Right atrium auricular region (tissue), 2 donors: ENCODE data around the gene CRAMP1. TPM values are rescaled to one million over a fixed set of nuclear protein-coding genes. Genes with fewer than 3 reads are reported as not detected.
"Not testable (repeated sequence)": the region's sequence is repeated elsewhere in the genome, so short reads cannot be mapped to it uniquely, and the experiment has no call there.

Experiments
- DNase-seq: peaks from one replicate; pipeline ENCODE4 v3.0.0-alpha.2; 2019; ENCODE audit warnings: low spot score
- H3K27ac ChIP-seq, 2 donors: fragments of 200-600 bp; sonication (generic); 1 replicate in 1 of 2; 2 replicates in 1 of 2; pipeline ENCODE4 v1.5.1; 2016 to 2019
- H3K27me3 ChIP-seq, 2 donors: fragments of 200-600 bp; sonication (generic); one replicate each; pipeline versions ENCODE4 v1.5.1 to v1.6.0; 2017 to 2019
- H3K36me3 ChIP-seq: fragments of 200-600 bp; sonication (generic); one replicate; pipeline ENCODE4 v1.5.1; 2016
- H3K4me1 ChIP-seq, 2 donors: fragments of 200-600 bp; sonication (generic); one replicate each; pipeline versions ENCODE4 v1.5.1 to v1.6.0; 2017 to 2019
- H3K4me3 ChIP-seq, 2 donors: fragments of 200-600 bp; sonication (generic); 1 replicate in 1 of 2; 2 replicates in 1 of 2; pipeline ENCODE4 v1.5.1; 2017 to 2019; ENCODE audit warnings: mild to moderate bottlenecking in 1 of 2, moderate library complexity in 1 of 2
- H3K9me3 ChIP-seq, 2 donors: fragments of 200-600 bp; sonication (generic); one replicate each; pipeline ENCODE4 v1.5.1; 2019
- total RNA-seq, 2 donors: library from RNA; depleted of rRNA; stranded (reverse); fragments of >200 nt; gene quantifications; one replicate each; pipeline ENCODE4 v1.1.0, GENCODE V29; 2016
- TF ChIP-seq, protein P1 (sequence below), 2 donors: fragments of 200-600 bp; sonication (generic); IDR thresholded peaks; one replicate each; pipeline ENCODE4 v1.5.1; 2019; ENCODE audit warnings: antibody characterized with exemption in 2 of 2

Gene CRAMP1
- total RNA-seq, 2 donors from 2014 or later: 7.7 to 9.7 TPM

DNA sequence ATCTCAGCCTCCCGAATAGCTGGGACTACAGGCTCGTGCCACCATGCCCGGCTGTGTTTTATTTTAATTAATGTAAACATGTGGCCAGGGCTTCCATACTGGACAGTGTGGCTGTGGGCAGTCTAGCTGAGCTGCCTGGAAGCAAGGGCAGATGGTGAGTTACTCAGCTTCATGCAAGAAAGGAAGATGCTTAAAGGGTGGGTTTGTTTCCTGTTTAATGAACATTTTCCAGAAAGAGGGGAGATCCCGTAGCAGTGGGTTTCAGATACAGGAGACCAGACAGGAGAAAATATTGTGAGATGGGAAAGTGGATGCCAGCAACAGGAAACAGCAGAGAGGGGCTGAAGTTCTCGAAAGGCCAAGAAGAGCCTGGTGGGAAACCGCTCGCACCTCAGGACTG is 101.2 kb downstream of the CRAMP1 start:
- TF ChIP-seq, protein P1, sequence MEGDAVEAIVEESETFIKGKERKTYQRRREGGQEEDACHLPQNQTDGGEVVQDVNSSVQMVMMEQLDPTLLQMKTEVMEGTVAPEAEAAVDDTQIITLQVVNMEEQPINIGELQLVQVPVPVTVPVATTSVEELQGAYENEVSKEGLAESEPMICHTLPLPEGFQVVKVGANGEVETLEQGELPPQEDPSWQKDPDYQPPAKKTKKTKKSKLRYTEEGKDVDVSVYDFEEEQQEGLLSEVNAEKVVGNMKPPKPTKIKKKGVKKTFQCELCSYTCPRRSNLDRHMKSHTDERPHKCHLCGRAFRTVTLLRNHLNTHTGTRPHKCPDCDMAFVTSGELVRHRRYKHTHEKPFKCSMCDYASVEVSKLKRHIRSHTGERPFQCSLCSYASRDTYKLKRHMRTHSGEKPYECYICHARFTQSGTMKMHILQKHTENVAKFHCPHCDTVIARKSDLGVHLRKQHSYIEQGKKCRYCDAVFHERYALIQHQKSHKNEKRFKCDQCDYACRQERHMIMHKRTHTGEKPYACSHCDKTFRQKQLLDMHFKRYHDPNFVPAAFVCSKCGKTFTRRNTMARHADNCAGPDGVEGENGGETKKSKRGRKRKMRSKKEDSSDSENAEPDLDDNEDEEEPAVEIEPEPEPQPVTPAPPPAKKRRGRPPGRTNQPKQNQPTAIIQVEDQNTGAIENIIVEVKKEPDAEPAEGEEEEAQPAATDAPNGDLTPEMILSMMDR (IDR thresholded peaks at IDR 0.05): no peak
- Histone ChIP-seq H3K27me3 (no peaks in the 10 kb centered on the region), H3K4me1 (peaks cover 0 to 54% of the 10 kb centered on the region in 2 donors), H3K9me3 (no peaks in the 10 kb centered on the region), H3K4me3 (no peak overlapping the region), H3K27ac (peak overlapping the region in 1 of 2 donors; percentile 45), H3K36me3 (no peaks in the 10 kb centered on the region)
- DNase-seq: no peak

DNA sequence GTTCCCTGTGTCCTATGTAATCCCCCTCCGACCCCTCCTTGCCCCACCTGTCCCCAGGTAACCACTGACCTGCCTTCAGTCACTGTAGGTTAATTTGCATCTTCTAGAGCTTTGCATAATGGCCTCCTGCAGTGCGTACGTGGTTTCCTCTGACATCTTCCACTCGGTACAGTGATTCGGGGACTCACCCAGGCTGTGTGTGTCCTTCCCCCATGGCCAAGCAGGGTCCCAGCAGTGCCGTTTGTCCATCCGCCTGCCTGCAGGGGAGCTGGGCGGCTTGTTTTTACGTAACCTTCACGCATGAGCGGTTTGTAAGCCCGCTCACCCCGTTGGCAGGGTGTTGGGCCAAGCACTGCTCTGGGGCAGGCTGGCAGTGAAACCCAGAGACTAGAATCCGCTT is 101.8 kb downstream of the CRAMP1 start:
- no peak overlapping the region for H3K4me3 ChIP-seq
- H3K4me1 ChIP-seq: peaks cover 0 to 51% of the 10 kb centered on the region in 2 donors
- H3K27me3 ChIP-seq: no peaks in the 10 kb centered on the region
- H3K27ac ChIP-seq: no peak overlapping the region
- no peaks in the 10 kb centered on the region for H3K36me3 ChIP-seq
- DNase-seq: no peak
- TF ChIP-seq, protein P1 (IDR thresholded peaks at IDR 0.05): no peak
- H3K9me3 ChIP-seq: no peaks in the 10 kb centered on the region

DNA sequence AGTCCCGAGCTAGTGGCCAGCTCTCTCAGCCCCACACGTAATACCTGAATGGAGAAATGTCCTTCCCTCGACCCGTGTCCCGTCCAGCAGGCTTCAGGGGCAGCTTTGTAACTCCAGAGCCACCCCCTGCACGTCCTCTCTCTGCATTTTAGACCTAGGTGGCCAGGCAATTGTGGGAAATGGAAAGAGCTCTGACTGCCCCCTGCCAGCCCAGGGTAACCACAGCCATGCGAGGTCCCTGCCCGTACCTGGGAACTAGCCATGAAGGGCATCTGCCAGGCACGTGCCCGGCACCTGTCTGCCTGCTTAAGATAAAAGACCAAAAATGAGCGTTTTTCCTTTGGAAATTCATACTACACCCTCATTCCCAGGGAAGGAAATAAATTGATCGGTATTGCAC is 103.1 kb downstream of the CRAMP1 start:
- Histone ChIP-seq H3K36me3 (no peaks in the 10 kb centered on the region), H3K4me3 (no peak overlapping the region), H3K27me3 (no peaks in the 10 kb centered on the region), H3K4me1 (peaks cover 0 to 51% of the 10 kb centered on the region in 2 donors), H3K27ac (no peak overlapping the region), H3K9me3 (no peaks in the 10 kb centered on the region)
- DNase-seq: no peak
- TF ChIP-seq, protein P1 (IDR thresholded peaks at IDR 0.05): no peak

DNA sequence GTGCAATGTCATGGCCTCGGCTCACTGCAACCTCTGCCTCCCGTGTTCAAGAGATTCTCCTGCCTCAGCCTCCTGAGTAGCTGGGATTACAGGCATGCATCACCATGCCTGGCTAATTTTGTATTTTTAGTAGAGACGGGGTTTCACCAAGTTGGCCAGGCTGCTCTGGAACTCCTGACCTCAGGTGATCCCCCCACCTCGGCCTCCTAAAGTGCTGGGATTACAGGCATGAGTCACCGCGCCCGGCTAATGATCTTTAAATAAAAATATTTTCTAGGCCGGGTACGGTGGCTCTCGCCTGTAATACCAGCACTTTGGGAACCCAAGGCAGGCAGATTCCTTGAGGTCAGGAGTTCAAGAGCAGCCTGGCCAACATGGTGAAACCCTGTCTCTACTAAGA is 106.1 kb downstream of the CRAMP1 start:
- H3K27ac ChIP-seq: peak overlapping the region in 1 of 2 donors; percentile 20
- not testable (repeated sequence) for H3K27me3 ChIP-seq, H3K36me3 ChIP-seq, H3K9me3 ChIP-seq, DNase-seq, H3K4me3 ChIP-seq
- H3K4me1 ChIP-seq: peaks cover 0 to 58% of the 10 kb centered on the region in 2 donors

DNA sequence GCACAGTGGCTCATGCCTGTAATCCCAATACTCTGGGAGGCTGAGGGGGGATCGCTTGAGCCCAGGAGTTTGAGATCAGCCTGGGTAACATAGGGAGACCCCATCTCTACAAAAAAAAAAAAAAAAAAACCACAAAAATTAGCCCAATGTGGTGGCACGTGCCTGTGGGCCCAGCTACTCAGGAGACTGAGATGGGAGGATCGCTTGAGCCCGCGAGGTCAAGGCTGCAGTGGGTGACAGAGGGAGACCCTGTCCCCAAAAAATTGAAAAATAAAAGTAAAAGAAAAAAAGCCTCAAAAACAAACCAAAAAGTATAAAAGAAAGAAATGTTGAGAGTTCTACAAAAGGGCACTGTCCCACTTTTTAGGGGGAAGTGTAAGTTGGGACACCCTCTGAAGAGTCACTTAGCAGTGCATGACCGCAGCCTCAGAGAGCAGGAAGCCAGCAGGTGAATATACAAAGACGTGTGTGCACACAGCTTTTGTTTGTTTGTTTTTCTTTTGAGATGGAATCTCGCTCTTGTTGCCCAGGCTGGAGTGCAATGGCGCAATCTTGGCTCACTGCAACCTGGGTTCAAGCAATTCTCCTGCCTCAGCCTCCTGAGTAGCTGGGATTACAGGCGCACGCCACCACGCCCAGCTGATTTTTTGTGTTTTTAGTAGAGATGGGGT is 107.5 kb downstream of the CRAMP1 start:
- H3K36me3 ChIP-seq, H3K27me3 ChIP-seq, H3K4me3 ChIP-seq, DNase-seq, H3K9me3 ChIP-seq: not testable (repeated sequence)
- Histone ChIP-seq H3K27ac (peak overlapping the region; percentile 23 to 73), H3K4me1 (peaks cover 0 to 54% of the 10 kb centered on the region in 2 donors)

DNA sequence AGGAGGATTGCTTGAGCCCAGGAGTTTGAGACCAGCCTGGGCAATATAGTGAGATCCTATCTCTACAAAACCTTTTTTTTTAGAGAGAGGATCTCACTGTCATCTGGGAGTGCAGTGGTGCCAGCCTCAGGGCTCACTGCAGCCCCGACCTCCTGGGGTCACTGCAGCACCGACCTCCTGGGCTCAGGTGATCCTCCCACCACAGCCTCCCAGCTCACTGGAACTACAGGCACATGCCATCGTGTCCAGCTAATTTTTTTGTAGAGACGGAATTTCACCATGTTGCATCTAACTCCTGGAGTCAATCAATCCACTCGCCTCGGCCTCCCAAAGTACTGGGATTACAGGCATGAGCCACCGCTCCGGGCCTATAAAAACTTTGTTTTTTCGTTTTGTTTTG is 109.2 kb downstream of the CRAMP1 start:
- no peak for DNase-seq
- TF ChIP-seq, protein P1 (IDR thresholded peaks at IDR 0.05): no peak
- Histone ChIP-seq H3K4me1 (peaks cover 0 to 49% of the 10 kb centered on the region in 2 donors), H3K9me3 (no peaks in the 10 kb centered on the region), H3K27ac (peak overlapping the region; percentile 35 to 73), H3K4me3 (no peak overlapping the region), H3K36me3 (peaks cover 18% of the 10 kb centered on the region), H3K27me3 (no peaks in the 10 kb centered on the region)
